GM18508 (cell line): Measurements from ENCODE around the gene NUP188.
"Not testable (repeated sequence)": the region's sequence is repeated elsewhere in the genome, so short reads cannot be mapped to it uniquely, and the experiment has no call there.

Experiments used
- ATAC-seq: cut with Tn5 transposase; IDR thresholded peaks from one replicate; pipeline ENCODE4 v1.9.1; 2021; ENCODE audit warnings: moderate number of reproducible peaks; ENCODE audit not compliant: insufficient read depth, unreplicated experiment

Gene NUP188

DNA sequence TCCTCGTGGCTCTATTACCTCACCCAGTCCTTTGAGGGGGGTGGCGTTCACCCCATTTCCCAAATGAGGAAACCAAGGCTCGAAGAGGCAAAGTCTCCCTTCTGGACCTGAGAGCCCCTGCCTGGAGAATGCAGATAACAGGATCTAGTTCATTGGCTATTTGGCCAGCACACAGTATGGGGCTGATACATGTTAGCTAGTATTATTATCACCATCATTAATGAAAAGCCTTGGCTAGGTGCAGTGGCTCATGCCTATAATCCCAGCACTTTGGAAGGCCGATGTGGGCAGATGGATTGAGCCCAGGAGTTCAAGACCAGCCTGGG lies 76.4 kb downstream of the NUP188 start:
- ATAC-seq: no peak

GRCh38 chr9:129026442-129027223 lies 79.1 kb downstream of the NUP188 start:
- no peak for ATAC-seq

DNA sequence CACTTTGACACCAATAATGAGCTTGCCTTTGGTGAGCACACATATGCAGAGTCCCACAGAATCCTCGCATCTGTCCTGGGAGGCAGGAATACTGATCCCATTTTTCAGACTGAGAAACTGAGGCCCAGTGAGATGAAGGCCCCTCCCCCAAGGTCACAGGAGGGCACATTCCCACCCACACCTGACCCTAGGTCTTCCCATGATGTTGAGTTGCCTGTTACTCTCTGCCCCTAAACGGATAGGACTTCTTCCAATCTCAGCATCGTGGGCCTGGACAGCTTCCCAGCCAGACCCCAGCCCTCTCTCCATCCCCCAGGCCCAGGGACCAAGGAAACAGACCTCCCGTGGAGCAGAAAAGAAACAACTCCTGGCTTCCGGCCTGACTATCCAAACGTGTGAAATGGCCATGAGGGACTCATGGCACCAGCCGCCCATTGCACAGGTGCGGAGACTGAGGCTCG lies 79.8 kb downstream of the NUP188 start:
- ATAC-seq: no peak

DNA sequence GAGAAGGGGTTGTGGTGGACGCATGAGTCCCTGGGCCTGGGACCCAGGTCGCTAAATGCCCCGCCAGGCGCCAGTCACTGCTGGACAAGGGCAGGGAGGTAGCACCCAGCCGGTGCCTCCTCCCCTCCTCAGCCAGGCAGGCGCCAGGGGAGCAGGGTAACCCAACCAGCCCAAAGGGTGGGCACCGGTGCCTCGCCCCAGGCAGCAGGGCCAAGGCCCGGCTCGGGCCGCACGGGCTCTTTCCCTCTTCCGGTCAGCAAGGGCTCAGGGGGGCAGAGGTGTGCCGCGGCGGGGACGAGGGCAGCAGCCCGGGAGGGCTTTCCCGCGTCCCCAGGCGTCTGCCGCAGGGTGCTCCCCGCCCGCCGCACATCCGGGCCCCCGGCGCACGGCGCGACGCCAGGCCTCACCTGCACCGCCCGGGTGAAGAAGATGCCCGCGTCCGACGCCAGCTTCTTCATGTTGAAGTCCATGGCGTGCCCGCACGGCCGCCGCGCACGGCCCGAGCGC lies 80.2 kb downstream of the NUP188 start:
- ATAC-seq: no peak

DNA sequence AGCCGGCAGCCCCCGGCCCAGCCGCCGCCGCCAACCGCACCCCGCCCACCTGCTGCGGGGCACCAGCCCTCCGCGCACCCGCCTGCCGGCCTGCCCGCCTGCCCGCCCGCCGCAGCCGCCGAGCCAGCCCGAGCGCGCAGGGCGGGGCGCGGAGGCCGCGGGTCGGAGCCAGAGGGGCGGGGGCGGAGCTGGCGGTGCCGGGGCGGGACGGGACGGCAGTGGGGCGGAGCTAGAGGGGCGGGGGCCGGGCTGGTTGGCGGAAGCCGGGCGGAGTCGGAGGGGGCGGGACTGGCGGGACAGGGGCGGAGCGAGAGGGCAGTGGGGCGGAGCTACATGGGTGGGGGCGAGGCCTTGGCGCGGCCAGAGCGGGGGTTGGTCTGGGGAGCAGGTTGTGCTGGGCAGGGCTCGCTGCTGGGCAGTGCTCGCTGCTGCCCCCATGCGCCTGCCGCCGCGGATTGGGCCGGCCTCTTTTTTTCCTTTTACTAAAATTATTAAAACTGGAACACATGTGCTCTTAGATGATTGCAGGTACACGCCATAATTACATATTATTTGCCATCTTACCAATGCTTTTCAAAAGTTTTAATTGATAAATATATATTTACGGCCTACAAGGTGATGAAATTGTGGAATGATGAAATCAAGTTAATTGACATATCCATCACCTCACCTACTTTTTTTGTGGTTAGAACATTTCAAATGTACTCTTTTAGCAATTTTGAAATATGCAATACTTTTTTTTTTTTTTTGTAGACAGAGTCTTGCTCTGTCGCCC lies 80.9 kb downstream of the NUP188 start, which contains the start of gene SH3GLB2:
SH3GLB2 (minus strand) TSS at position 140 of the 775 bp plus-strand sequence. CDS start 177 bp downstream, outside the sequence.
- peak; percentile 31 for ATAC-seq

- no peak for ATAC-seq
Observed at GRCh38 chr9:129030191-129030590, 82.7 kb downstream of the NUP188 start.

GRCh38 chr9:129031514-129031913 lies 84.0 kb downstream of the NUP188 start:
- ATAC-seq: no peak

GRCh38 chr9:129032541-129033159 lies 85.2 kb downstream of the NUP188 start:
- ATAC-seq: no peak

DNA sequence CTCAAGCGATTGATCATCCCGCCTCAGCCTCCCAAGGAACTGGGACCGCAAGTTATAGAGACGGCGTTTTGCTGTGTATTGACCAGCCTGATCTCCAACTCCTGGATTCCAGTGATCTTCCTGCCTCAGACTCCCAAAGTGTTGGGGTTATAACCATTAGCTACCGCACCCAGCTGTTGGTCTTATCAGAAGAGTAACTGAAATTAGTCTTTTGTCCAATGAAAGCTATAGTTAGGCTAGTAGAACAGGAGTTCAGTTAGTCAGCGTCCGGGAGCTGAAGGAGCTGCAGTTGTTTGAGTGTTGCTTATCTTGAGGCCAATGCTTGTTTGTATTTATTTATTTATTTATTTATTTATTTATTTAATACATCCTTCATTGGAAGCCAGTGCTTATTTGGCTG lies 85.7 kb downstream of the NUP188 start:
- ATAC-seq: no peak

DNA sequence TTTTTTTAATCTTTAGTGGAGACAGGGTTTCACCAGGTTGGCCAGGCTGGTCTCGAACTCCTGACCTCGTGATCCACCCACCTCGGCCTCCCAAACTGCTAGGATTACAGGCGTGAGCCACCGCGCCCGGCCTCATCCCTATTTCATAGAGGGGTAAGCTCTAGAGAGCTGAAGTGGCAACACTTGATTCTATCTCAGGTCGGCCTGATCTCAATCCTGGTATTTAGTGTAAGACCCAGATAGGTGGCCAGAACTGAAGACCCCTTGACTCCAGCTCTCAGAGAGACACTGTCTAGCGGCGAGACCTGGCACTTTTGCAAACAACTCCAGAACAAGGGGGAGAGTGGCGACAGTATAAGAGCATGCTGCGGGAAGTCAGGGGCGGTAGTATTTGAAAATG lies 88.3 kb downstream of the NUP188 start:
- ATAC-seq: not testable (repeated sequence)

- ATAC-seq: peak; percentile 91
Observed at GRCh38 chr9:129036241-129036922, 88.9 kb downstream of the NUP188 start, which contains the start of gene MIGA2. Gene MIGA2 (plus strand): TSS chr9:129036626. CDS start chr9:129040595, 3,969 bp downstream.

DNA sequence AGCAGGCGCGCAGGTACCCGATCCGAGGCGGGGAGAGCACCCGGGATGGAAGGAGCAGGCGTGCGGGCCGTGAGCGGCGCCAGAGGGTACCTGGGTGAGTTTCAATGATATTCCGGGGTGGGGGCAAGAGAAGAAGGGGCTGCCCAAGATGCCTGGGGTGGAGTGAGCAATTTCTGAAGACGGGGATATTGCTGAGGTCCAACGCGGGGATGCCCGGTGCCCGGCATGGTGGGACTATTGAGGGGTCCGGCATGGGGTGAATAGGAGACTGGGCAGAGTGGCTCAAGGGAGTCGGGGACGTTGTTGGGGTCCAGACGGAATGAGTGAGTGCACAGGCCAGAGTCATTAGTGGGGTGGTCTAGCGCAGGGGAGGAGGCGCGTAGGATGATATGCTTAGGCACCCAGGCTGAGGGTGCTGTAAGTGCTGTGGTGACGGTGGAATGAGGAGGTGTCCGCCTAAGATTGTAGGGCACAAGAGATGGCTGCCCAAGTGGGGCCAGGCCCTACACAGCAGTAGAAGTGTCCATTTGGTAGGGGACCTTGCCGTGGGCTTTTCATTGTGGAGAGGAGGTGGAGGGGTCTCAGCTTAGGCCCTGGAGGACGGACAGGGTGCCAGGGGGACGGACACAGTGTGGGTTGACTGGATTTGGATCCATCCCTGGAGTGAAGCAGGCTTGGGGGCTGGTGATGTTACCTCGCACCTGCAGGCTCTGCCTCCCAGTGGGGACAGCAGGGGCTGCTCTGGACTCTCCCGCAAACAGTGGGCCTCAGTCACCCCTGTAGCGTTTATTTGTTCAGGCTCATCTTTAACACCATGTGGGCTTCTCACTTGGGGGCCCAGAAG lies 89.6 kb downstream of the NUP188 start:
- ATAC-seq: no peak

DNA sequence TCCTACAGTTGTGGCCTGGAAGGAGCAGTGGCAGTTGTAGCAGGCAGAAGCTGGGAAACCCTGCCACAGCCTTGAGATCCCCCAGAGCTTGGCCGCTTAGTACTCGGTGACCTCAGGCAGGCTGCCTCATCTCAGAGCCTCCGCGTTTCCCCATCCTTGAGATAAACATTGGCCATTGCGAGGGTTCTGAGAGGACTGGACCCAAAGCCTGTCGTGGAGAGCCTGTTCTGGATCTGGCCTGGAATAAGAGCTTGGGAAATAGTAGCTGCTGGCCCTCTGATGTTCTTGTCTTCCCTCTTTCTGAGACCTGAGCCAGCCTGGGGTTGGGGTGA lies 90.2 kb downstream of the NUP188 start:
- no peak for ATAC-seq

GRCh38 chr9:129038109-129038852 lies 90.8 kb downstream of the NUP188 start:
- ATAC-seq: no peak

DNA sequence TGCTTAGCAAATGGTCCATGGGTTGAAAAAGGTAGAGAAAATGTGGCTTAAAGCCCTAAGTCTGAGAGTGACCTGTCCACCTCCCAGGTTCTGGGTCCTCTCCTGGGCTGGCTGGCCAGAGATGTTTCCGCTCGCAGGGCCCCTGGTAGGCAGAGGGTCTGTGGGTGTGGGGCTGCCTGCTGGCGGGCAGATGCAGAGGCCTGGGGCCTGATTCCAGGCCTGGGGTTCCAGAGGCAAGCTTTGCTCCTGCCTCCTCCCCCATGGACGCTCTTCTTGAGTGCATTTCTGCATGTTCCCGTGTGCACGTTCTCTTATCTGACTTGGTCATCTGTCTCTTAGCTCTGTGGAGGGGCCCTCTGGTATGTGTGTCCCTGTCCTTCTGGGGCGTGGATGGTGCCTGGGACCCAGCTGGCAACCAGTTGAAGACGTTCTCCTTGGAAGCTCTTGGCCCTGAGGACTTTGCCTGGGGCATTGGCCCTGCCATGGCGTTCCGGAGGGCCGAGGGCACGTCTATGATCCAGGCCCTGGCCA lies 92.7 kb downstream of the NUP188 start:
- ATAC-seq: no peak

DNA sequence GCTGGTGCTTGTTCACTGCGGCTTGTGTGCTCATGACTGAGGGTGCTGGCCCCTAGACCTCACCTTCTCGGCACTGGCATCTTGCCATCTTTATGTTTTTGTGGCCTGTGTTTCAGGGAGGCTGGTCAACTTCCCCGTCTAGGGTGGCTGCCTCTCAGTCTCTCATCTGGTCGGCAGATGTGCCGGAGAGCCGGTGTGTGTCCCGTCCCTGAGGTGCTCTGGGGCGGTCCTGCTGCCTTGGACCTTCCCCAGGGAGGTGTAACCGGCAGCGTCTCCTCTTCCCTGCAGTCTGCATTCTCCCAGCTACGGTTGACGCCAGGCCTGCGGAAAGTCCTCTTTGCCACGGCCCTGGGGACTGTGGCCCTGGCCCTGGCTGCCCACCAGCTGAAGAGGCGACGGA lies 94.5 kb downstream of the NUP188 start:
- no peak for ATAC-seq

DNA sequence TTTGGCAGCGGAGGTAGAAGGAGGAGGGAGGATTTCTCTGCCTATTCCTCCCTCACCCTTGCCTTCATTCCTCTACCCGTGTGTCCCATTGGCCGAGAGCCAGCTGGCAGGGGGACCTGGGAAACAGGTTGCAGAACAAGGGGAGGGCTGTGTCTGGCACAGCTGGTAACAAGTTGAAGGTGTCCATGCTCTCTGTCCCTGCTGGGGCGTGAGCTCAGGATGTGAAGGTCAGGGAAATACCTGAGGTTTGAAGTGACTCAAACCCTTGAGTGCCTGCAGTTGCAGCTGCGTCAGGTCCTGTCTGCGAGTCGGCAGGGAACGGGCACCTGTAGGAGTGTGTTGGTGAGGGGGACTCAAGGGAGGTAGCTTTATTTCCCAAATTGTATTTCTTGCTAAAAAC lies 105.1 kb downstream of the NUP188 start:
- ATAC-seq: no peak

DNA sequence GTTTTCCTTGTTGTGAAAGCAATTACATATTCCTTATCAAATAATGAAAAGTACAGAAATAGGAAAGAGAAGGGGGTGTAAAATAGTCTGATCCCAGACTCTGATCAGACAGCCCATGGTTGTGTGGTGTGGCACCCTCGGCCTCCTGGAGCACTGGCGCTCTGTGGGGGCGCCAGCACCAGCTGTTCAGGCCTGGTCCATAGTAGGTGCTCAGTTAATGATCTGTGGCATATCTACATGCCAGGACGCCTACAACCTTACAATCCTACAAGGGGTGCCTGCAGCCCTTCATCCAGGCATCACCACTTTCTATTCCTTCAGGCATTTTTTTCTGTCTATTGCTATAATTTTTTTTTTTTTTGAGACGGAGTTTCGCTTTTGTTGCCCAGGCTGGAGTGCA lies 105.5 kb downstream of the NUP188 start:
- no peak for ATAC-seq
